DMS 273 (cell line): ENCODE data around the gene ELF1.
A peak's percentile ranks its signal among the peaks of the same experiment; 100 is the strongest.

Source experiments
- DNase-seq: peaks from one replicate; lab custom pipeline; 2025; ENCODE audit not compliant: unreplicated experiment; lab: John Stamatoyannopoulos, UW

The ELF1 gene

DNA sequence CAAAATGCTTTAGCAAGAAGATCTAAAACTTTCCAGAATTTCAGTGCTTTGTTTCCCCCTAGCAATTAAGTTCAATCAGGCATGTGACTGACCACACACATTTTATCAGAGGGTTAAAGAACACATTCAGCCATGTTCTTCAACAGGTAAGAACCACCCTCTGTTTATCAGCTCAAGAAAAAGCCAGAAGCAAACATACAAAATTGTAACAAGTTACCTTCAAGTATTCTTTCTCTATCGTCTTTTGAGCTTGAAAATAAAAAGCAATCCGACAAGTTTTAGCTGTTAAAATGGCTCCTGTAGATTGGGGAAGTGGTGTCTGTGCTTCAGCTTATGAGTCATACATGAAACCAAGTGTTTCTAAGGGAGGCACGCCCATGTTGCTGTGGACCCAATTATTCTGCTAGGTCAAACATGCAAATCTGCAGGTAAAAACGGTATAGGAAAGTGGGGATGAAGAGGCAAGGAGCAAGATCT lies at the start of gene ELF1:
Gene ELF1, minus strand, starts transcription at position 306 of the 477 bp plus-strand sequence. CDS start 37,262 bp downstream, outside the sequence.
- peak; percentile 35 for DNase-seq

- no peak for DNase-seq
Observed at GRCh38 chr13:41065078-41065477, 46.0 kb upstream of the ELF1 start.

GRCh38 chr13:41064493-41064892 lies 45.4 kb upstream of the ELF1 start:
- DNase-seq = no peak

DNA sequence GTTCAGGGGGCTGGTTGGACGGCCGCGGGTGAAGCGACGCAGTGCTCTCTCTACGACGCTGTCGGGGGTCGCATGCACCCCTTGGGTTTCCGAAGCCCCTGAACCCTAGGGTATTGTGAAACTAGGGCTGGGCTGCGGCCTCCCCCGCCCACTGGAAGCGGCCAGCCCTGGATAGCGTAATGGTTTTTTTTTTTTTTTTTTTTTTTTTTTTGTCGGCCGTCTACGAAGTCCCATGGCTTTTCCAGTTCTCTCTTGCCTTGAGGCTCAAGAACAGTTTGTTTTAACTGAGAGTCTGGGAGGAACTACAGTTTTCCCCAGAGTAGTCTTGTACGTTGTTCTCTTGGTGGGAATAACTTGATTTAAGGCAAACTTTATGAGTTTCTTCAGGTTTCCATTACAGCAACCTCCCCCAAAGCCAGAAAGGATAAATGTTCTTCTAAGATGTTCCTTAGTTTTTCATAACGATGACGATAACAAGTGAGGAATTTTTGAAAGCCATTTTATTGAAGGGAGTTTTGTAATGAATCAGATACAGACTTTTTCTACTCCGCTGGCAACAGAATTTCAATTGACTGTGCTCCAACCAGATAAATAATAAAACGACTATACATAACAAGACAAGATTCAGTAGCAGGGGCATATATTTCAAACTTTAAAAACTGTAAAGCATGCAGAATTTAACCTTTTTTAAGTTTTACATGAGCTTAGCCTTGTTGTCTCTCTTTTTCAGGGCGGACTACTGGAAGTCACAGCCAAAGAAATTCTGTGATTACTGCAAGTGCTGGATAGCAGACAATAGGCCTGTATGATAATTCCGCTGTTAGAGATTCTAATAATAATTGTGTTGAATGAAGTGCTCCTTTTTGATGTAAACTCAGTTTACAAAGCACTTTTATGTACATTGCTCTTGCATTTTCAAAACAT lies 43.1 kb upstream of the ELF1 start:
- DNase-seq = peak; percentile 70

- peak; percentile 95 for DNase-seq
Observed at GRCh38 chr13:41061075-41061913, 42.2 kb upstream of the ELF1 start, which contains the start of gene WBP4. WBP4 (plus strand) TSS chr13:41061509; CDS start chr13:41061674, 165 bp downstream.

DNA sequence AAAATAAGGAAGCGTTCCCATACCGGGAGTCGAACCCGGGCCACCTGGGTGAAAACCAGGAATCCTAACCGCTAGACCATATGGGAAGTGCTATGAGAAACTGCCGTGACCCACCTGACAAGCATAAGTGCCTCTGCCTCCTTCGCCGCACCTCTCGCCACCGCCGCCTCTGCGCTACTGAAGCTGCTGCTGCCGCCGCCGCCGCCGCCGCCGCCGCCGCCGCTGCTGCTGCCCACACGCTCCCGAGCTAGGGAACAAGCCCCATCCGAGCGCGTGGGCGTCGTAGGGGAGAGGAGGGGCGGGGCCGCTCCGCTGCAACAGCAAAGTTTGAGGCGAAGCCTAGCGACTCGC lies 41.6 kb upstream of the ELF1 start:
- peak; percentile 93 for DNase-seq

GRCh38 chr13:41060082-41060723 lies 41.1 kb upstream of the ELF1 start:
- DNase-seq = peak; percentile 92

GRCh38 chr13:41059456-41060081 lies 40.5 kb upstream of the ELF1 start:
- DNase-seq = peak; percentile 62

GRCh38 chr13:41058295-41059070 lies 39.4 kb upstream of the ELF1 start:
- DNase-seq = no peak

DNA sequence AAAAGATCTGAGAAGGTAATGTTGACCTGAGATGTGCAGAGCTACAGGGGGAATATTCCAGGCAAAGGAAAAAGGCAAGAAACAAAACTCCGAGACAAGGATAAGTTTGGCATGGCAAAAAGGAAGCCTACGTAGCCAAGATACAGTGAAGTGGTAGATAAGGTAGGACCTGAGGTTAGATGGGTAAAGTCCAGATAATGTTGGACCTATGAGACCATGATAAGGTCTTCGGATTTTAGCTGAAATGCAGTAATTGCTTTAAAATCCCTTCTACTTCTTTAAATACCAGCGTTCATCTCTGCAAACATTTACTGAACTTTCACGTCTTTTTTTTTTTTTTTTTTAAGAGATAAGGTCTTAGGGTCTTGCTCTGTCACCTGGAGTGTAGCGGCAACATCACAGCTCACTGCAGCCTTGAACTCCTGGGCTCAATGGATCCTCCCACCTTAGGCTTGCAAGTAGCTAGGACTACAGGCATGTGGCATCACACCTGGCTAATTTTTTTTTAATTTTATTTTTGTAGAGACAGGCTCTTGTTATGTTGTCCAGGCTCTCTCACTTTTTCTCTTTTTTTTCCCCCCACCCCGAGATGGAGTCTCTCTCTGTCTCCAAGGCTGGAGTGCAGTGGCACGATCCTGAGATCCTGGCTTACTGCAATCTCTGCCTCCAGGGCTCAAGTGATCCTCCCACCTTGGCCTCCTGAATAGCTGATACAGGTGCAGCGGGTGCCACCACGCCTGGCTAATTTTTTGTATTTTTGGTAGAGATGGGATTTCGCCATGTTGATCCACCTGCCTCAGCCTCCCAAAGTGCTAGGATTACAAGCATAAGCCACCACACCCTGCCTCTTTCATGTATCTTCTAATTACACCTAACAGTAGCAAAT lies 38.0 kb upstream of the ELF1 start:
- no peak for DNase-seq

DNA sequence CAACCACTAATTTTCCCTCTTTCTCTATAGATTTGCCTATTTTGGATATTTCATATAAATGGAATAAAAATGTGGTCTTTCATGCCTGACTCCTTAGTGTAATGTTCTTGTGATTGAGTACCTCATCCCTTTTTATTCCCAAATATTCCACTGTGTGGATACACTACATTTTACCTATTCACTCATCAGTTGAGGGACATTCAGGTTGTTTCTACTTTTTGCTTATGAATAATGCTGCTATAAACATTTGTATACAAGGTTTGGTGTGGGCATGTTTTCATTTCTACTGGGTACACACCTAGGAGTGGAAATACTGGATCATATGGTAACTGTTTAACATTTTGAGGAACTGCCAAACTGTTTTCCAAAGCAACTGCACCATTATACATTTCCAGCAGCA lies 37.1 kb upstream of the ELF1 start:
- DNase-seq = no peak

- DNase-seq = peak; percentile 16
Observed at GRCh38 chr13:41054919-41055619, 36.0 kb upstream of the ELF1 start.

- peak; percentile 61 for DNase-seq
Observed at GRCh38 chr13:41054212-41054877, 35.2 kb upstream of the ELF1 start.

GRCh38 chr13:41053384-41053826 lies 34.3 kb upstream of the ELF1 start:
- no peak for DNase-seq

DNA sequence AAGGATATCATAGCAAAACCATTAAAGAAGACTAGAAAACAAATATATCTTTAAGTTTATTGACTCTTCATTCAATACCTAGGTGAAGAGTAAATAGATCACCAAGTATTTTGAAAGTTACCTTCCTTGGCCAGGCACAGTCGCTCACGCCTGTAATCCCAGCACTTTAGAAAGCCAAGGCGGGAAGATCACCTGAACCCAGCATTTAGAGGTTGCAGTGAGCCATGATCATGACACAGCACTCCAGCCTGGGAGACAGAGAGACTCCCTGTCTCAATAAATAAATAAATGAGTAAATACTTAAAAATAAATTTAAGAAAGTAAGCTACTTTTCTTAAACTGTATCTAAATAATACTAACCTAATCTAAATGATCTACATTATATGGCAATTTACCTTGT lies 33.3 kb upstream of the ELF1 start:
- no peak for DNase-seq

DNA sequence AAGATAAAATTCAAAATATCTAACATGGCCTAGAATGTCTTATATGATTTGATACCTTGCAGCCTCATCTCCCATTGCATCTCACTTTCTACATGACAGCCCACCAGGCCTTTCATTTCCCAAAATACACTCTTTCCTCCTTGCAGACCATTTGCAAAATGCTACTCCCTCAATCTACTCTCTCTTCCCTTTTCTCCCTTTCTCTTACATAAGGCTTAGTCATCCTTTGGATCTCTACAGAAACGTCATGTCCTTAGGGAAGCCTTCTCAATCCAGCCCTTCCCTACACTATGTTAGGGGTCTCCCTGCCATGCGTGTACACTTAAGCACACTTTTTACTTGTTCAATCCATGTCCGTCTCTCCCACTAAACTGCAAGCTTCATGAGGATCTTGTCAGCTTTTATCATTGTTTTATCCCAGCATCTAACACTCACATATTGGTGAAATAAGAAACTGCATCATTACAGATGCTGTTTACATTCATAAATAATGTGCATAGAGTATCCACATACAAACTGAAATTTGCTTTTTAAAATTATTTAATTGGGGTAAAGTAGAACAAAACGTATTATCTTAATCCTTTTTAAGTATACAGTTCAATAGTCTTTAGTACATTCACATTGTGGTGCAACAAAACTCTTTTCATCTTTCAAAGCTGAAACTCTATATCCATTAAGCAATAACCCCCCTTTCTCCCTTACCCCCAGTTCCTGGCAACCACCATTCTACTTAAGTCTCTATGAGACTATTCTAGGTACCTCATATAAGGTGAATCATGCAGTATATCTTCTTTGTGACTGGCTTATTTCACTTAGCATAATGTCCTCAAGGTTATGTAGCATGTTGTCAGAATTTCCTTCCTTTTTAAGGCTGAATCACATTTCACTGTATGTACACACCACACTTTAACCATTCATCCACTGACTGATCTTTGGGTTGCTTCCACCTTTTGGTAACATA lies 30.6 kb upstream of the ELF1 start:
- DNase-seq = no peak

DNA sequence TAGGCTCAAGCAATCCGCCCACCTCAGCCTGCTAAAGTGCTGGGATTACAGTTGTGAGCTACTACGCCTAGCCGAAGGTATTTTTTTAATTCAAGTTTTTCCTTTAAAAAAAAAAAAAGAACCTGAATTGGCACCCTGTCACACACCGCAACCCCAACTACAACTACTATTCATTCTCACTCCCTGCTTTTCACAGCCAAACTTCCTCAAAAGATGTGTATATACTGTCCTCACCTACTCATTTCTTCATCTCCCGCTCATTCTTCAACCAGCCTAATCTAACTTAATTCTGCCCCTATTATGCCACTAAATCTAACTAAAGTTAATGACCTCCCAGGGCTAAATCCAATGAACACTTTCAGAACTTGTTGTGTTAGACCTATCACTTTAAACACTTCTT lies 29.5 kb upstream of the ELF1 start:
- no peak for DNase-seq
